Muscle of leg (tissue), 11 donors: ENCODE results near the gene AKT1S1. TPM values are rescaled to one million over a fixed set of nuclear protein-coding genes. Genes with fewer than 3 reads are reported as not detected.

Experiments
- DNase-seq: peaks from one replicate; pipeline ENCODE4 v3.0.0; 2013
- H3K27ac ChIP-seq: one replicate; pipeline ENCODE4 v1.5.1; 2013; ENCODE audit warnings: mild to moderate bottlenecking, low read length, control low read depth
- H3K27me3 ChIP-seq: one replicate; pipeline ENCODE4 v1.6.1; 2013; ENCODE audit warnings: low read length; ENCODE audit not compliant: control insufficient read depth, insufficient read depth
- H3K36me3 ChIP-seq: one replicate; pipeline ENCODE4 v1.6.1; 2013; ENCODE audit warnings: low read length; ENCODE audit not compliant: control insufficient read depth, insufficient read depth
- H3K4me1 ChIP-seq: one replicate; pipeline ENCODE4 v1.6.1; 2013; ENCODE audit warnings: low read length; ENCODE audit not compliant: control insufficient read depth, insufficient read depth
- H3K4me3 ChIP-seq: one replicate; pipeline ENCODE4 v1.5.1; 2013; ENCODE audit warnings: low read length, control low read depth
- H3K9me3 ChIP-seq: replicated peaks from 2 replicates; pipeline ENCODE4 v1.6.1; 2013; ENCODE audit warnings: low read depth, low read length; ENCODE audit not compliant: control insufficient read depth
- WGBS: methylation state at CpG from one replicate; pipeline ENCODE4 v1.1.5; 2013; ENCODE audit warnings: missing lambda C conversion rate; ENCODE audit not compliant: insufficient coverage; 5-methylcytosine and 5-hydroxymethylcytosine counted together
- polyA plus RNA-seq, 8 donors: library from polyadenylated mRNA; unstranded; fragments of 120-200 nt; gene quantifications; one replicate each; pipeline versions ENCODE4 v1.2.1 to v1.2.3, GENCODE V29; 2013; ENCODE audit warnings: inconsistent platforms in 1 of 8, low replicate concordance in 1 of 8; ENCODE audit not compliant: insufficient read length in 8 of 8, insufficient read depth in 1 of 8
- total RNA-seq: library from RNA; stranded (reverse); fragments of 120-200 nt; gene quantifications from one replicate; pipeline ENCODE4 v1.2.4, GENCODE V29; 2013

Gene AKT1S1
- total and polyA plus RNA-seq, 9 donors: 6.7 to 42.3 (median 40.1) TPM

DNA sequence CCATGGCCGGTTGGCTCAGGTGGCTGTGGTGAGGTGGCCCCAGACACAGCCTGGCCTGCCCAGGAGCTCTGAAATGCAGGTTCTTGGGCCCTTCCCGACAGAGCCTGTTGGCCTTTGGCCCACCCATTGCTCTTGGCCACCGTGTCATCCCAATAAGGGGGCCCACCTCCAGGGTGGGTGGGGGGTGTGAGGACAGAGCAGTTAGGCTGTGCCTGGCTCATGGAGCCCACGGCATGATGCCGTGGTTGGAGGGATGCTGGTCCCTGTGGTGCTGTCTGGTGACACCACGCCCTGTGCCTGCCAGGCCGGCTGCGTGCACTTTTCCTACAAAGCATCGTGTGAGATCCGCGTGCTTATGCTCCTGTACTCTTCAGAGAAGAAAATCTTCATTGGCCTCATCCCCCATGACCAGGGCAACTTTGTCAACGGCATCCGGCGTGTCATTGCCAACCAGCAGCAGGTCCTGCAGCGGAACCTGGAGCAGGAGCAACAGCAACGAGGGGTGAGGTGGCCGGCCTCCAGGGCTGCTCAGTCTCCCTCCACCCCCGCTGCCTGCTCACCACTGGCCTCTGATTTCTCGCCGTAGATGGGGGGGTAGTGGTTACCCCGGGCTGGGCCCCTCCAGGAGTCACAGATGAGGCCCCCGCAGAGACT, 17.3 kb downstream of the AKT1S1 start:
- Histone ChIP-seq H3K36me3 (peaks cover 90% of the 10 kb centered on the region), H3K9me3 (no peaks in the 10 kb centered on the region), H3K27ac (no peak overlapping the region), H3K4me3 (no peak overlapping the region), H3K27me3 (no peaks in the 10 kb centered on the region), H3K4me1 (peaks cover 10% of the 10 kb centered on the region)
- 63% methylated on average over 16 of the region's 22 CpGs for WGBS
- DNase-seq: peak; percentile 29

DNA sequence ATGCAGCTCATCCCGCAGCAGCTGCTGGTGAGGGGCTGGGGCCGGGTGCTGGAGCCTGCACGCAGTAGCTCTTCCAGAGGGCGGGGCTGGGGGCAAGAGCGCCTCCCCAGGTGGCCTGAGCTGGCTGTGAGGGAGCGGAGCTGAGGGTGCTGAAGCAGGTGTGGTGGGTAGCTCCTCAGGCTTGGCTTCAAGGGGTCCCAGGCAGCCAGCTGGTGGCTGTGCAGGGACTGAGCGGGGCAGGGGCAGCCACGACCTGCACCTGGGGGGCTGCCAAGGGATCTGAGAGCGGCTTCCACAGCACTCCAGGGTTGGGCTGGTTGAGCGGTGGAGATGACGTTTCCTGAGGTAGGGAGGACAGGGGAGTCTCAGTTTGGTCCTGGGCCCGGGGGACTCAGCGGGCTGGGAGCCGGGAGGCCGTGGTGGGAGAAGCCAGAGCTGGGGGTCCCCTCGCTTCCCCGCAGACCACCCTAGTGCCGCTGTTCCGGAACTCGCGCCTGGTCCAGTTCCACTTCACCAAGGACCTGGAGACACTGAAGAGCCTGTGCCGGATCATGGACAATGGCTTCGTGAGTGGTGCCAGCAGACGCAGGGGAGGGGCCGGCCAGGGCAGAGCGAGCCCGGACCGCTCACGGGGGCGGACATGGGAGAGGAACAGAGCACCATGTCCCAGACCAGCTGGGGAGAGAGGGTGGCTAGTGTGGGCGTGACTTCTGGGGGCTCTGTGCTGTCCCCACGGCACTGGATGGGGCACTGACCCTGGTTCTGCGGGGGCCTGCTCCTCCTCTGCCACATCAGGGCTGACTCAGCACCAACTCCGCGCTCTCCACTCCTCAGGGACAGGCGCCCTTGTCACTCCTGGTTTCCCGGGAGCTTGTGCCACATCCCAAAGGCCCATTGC, 18.8 kb downstream of the AKT1S1 start:
- 74% methylated on average over 27 of the region's 37 CpGs for WGBS

GRCh38 chr19:49857838-49858087, 19.4 kb downstream of the AKT1S1 start:
- DNase-seq: no peak
- Histone ChIP-seq H3K4me1 (peaks cover 29% of the 10 kb centered on the region), H3K27me3 (no peaks in the 10 kb centered on the region), H3K9me3 (no peaks in the 10 kb centered on the region), H3K4me3 (no peak overlapping the region), H3K27ac (no peak overlapping the region), H3K36me3 (peaks cover 84% of the 10 kb centered on the region)
- WGBS: 67% methylated on average over 4 of the region's 5 CpGs

More for the DNA sequence above, 18.8 kb downstream of the AKT1S1 start:
- DNase-seq: no peak
- Histone ChIP-seq H3K4me1 (peaks cover 23% of the 10 kb centered on the region), H3K9me3 (no peaks in the 10 kb centered on the region), H3K36me3 (peaks cover 89% of the 10 kb centered on the region), H3K4me3 (no peak overlapping the region), H3K27ac (no peak overlapping the region), H3K27me3 (no peaks in the 10 kb centered on the region)

- DNase-seq: peak; percentile 28
- Histone ChIP-seq H3K36me3 (peaks cover 84% of the 10 kb centered on the region), H3K4me3 (no peak overlapping the region), H3K27ac (no peak overlapping the region), H3K9me3 (no peaks in the 10 kb centered on the region), H3K27me3 (no peaks in the 10 kb centered on the region), H3K4me1 (peaks cover 34% of the 10 kb centered on the region)
- 86% methylated on average over 19 of the region's 26 CpGs for WGBS
Observed at GRCh38 chr19:49857061-49857837, 19.9 kb downstream of the AKT1S1 start.

DNA sequence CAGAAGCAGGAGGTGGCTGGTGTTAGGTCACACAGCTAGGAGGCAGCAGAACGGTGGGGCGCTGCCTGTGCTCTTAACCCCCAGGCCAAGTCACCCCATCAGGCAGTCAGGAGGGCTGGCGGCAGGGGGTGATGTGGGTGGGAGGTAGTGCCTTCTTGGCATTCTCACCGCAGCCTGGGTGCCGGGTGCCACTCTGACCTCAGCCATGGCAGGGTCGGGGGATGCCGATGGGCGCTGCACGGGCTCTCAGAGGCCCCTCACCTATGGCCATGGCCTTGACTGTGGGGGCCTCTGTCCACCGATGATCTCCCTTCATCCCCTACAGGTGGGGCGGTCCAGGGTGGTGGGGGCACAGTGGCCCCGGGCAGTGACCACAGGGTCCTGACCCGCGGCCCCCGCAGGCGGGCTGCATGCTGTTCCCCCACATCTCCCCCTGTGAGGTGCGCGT, 20.6 kb downstream of the AKT1S1 start:
- no peak overlapping the region for H3K27ac ChIP-seq
- H3K9me3 ChIP-seq: no peaks in the 10 kb centered on the region
- H3K4me3 ChIP-seq: no peak overlapping the region
- H3K27me3 ChIP-seq: no peaks in the 10 kb centered on the region
- peaks cover 79% of the 10 kb centered on the region for H3K36me3 ChIP-seq
- WGBS: 83% methylated on average over 12 of the region's 18 CpGs
- DNase-seq: no peak
- peaks cover 40% of the 10 kb centered on the region for H3K4me1 ChIP-seq

- Histone ChIP-seq H3K27ac (no peak overlapping the region), H3K27me3 (no peaks in the 10 kb centered on the region), H3K4me1 (peaks cover 37% of the 10 kb centered on the region), H3K9me3 (no peaks in the 10 kb centered on the region), H3K4me3 (no peak overlapping the region), H3K36me3 (peaks cover 73% of the 10 kb centered on the region)
- WGBS: 76% methylated on average over 13 of the region's 21 CpGs
- DNase-seq: no peak
Observed at GRCh38 chr19:49855676-49856573, 21.2 kb downstream of the AKT1S1 start.

DNA sequence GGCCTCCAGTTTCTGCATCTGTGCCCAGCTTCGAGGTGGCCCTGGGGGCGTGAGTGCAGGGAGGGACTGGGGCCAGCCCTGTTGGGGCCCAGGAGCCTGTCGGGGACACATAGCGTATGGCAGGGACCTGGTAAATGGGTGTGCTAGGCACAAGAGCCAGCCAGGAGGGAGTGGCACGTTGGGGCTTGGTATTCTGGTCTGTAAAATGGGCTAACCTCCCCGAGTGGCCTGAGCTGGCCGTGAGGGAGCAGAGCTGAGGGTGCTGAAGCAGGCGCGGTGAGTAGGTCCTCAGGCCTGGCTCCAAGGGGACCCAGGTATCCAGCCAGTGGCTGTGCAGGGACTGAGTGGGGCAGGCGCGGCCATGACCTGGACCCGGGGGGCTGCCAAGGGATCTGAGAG, 21.9 kb downstream of the AKT1S1 start:
- Histone ChIP-seq H3K27me3 (no peaks in the 10 kb centered on the region), H3K9me3 (no peaks in the 10 kb centered on the region), H3K4me3 (no peak overlapping the region), H3K36me3 (peaks cover 67% of the 10 kb centered on the region), H3K27ac (no peak overlapping the region), H3K4me1 (peaks cover 35% of the 10 kb centered on the region)
- WGBS: 88% methylated on average over 12 of the region's 12 CpGs
- DNase-seq: no peak

- Histone ChIP-seq H3K27me3 (no peaks in the 10 kb centered on the region), H3K4me3 (no peak overlapping the region), H3K9me3 (peaks cover under 1% of the 10 kb centered on the region), H3K36me3 (peaks cover 63% of the 10 kb centered on the region), H3K4me1 (peaks cover 39% of the 10 kb centered on the region), H3K27ac (no peak overlapping the region)
- 77% methylated on average over 34 of the region's 39 CpGs for WGBS
- peak; percentile 31 for DNase-seq
Observed at GRCh38 chr19:49854378-49855263, 22.5 kb downstream of the AKT1S1 start.

DNA sequence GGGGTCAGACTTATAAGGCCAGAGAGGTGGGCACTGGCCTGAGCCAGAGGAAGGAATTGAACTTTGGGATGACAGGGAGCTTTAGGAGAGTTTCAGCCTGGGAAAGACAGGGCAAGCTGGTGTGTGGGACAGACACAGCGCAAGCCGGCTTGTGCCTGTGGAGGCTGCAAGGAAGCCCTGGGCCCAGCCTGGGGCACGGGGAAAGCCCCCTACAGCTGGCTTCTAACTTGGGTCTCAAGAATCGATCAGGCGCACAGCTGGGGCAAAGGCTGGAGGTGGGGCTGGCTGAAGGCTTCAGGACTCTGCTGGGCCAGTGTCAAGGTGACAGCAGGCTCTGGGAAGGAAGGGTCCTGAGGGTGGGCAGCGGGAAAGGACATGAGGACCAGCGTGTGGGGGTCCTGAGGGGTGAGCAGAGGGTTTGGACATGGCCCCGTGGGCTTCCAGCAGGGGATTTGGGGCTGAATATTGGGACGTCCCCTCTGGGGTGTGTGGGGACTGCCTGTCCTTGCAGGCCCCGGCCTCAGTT, 23.2 kb downstream of the AKT1S1 start:
- whole genome bisulfite sequencing: 89% methylated on average over 7 of the region's 10 CpGs
- Histone ChIP-seq H3K4me3 (no peak overlapping the region), H3K4me1 (peaks cover 39% of the 10 kb centered on the region), H3K36me3 (peaks cover 63% of the 10 kb centered on the region), H3K27ac (no peak overlapping the region), H3K9me3 (peaks cover 8% of the 10 kb centered on the region), H3K27me3 (no peaks in the 10 kb centered on the region)
- no peak for DNase-seq
